K562 (cell line): ENCODE data around the gene FAM83E. TPM values are rescaled to one million over a fixed set of nuclear protein-coding genes. Genes with fewer than 3 reads are reported as not detected.

Experiments used
- ATAC-seq: fragments of 200-7000 bp; cut with Tn5 transposase; 3 replicates; pipeline ENCODE4 v1.9.1; 2020; ENCODE audit warnings: moderate library complexity
- BruUV-seq: library from RNA; stranded (reverse); fragments of 400-500 nt; replicated peaks from 2 replicates; lab custom pipeline; 2021; lab: Mats Ljungman, UMichigan
- CTCF ChIA-PET: fragments of 300-600 bp; formaldehyde crosslinking; extraction: SDS; loops from one replicate; lab custom pipeline; 2021; ENCODE audit warnings: low intra/inter-chr PET ratio; lab: Yijun Ruan, JAX
- POLR2A ChIA-PET: fragments of 300-600, 350-650 bp; sonication (Branson Sonifier 250); formaldehyde crosslinking; extraction: SDS; loops from one replicate; lab custom pipeline; 2021; ENCODE audit warnings: antibody characterized with exemption, inconsistent platforms; lab: Yijun Ruan, JAX
- DNase-seq, 4 experiments: peaks; one replicate each; pipeline versions ENCODE4 v3.0.0 to v3.0.0-alpha.2; 2011 to 2018; ENCODE audit warnings: low spot score in 3 of 4, mixed read lengths in 3 of 4; ENCODE audit errors: extremely low read depth in 1 of 4
- FAIRE-seq: peaks from 2 replicates; lab custom pipeline; 2011; peaks lifted over from hg19 to GRCh38; lab: Jason Lieb, UNC
- H2AFZ ChIP-seq: 2 replicates; pipeline ENCODE4 v1.6.0; 2011; ENCODE audit warnings: low read depth, low read length, control low read depth, inconsistent platforms
- H3K27ac ChIP-seq: fragments of 200-600 bp; 3 replicates; pipeline ENCODE4 v1.8.0; 2011; ENCODE audit warnings: low read depth, mild to moderate bottlenecking, control low read depth, inconsistent platforms, low read length, moderate library complexity, mixed read lengths; ENCODE audit errors: extremely low read depth
- H3K27me3 ChIP-seq, 2 experiments: fragments of 300-600 bp in 1 of 2; 2 replicates in 1 of 2; 3 replicates in 1 of 2; pipeline versions ENCODE4 v1.6.0 to v1.8.0; 2011; ENCODE audit warnings: inconsistent platforms in 2 of 2, low read length in 2 of 2, mild to moderate bottlenecking in 1 of 2, mixed read lengths in 1 of 2, moderate library complexity in 1 of 2; ENCODE audit not compliant: control insufficient read depth in 2 of 2, insufficient read depth in 2 of 2
- H3K36me3 ChIP-seq: fragments of 300-600 bp; 3 replicates; pipeline ENCODE4 v1.8.0; 2011; ENCODE audit warnings: mild to moderate bottlenecking, low read length, inconsistent platforms; ENCODE audit not compliant: control insufficient read depth, insufficient read depth
- H3K4me1 ChIP-seq, 2 experiments: fragments of 200-600 bp in 1 of 2; replicated peaks in 1 of 2; 2 replicates in 1 of 2; 3 replicates in 1 of 2; pipeline versions ENCODE4 v1.5.1 to v1.8.0; 2011; ENCODE audit warnings: inconsistent platforms in 2 of 2, low read length in 2 of 2, mild to moderate bottlenecking in 1 of 2, mixed read lengths in 1 of 2, moderate library complexity in 1 of 2; ENCODE audit not compliant: control insufficient read depth in 2 of 2, insufficient read depth in 2 of 2
- H3K4me2 ChIP-seq: 2 replicates; pipeline ENCODE4 v1.6.1; 2011; ENCODE audit warnings: low read length, control low read depth, inconsistent platforms, mixed read lengths; ENCODE audit not compliant: insufficient read depth
- H3K4me3 ChIP-seq: fragments of 200-600 bp; sonication (generic), shearing (Covaris generic); 2 replicates; pipeline ENCODE4 v1.5.1; 2016; ENCODE audit warnings: control low read depth, inconsistent platforms
- H3K79me2 ChIP-seq: fragments of 200-600 bp; 3 replicates; pipeline ENCODE4 v1.8.0; 2011; ENCODE audit warnings: low read length, inconsistent platforms; ENCODE audit not compliant: control insufficient read depth, insufficient read depth
- H3K9ac ChIP-seq, 2 experiments: 2 replicates each; pipeline versions ENCODE4 v1.6.0 to v1.6.1; 2011; ENCODE audit warnings: low read depth in 2 of 2, low read length in 2 of 2, control low read depth in 1 of 2, inconsistent platforms in 1 of 2, mild to moderate bottlenecking in 1 of 2, mixed read lengths in 1 of 2; ENCODE audit not compliant: insufficient read depth in 1 of 2
- H3K9me1 ChIP-seq: one replicate; pipeline ENCODE4 v1.6.0; 2011; ENCODE audit warnings: inconsistent platforms, mild to moderate bottlenecking, low read length, moderate library complexity; ENCODE audit not compliant: control insufficient read depth, insufficient read depth
- H3K9me3 ChIP-seq: replicated peaks from 2 replicates; pipeline ENCODE4 v1.5.1; 2011; ENCODE audit warnings: low read depth, low read length, inconsistent platforms; ENCODE audit not compliant: control insufficient read depth, insufficient read depth
- H4K20me1 ChIP-seq: replicated peaks from 2 replicates; pipeline ENCODE4 v1.6.1; 2011; ENCODE audit warnings: low read length, inconsistent platforms, mixed read lengths; ENCODE audit not compliant: control insufficient read depth, insufficient read depth
- BRF1 ChIP-seq: IDR thresholded peaks from 3 replicates; pipeline ENCODE4 v1.6.1; 2011; ENCODE audit warnings: borderline replicate concordance, mild to moderate bottlenecking; ENCODE audit not compliant: insufficient read length; ENCODE audit errors: extremely low read depth
- CBX2 ChIP-seq: fragments of 200-600 bp; sonication (generic); IDR thresholded peaks from one replicate; pipeline ENCODE4 v1.6.1; 2012; ENCODE audit warnings: mild to moderate bottlenecking, low read length, inconsistent platforms; ENCODE audit not compliant: insufficient read depth, poor library complexity, severe bottlenecking
- CC2D1A ChIP-seq: fragments of 450-650 bp; IDR thresholded peaks from 2 replicates; pipeline ENCODE4 v1.6.1; 2017; ENCODE audit warnings: mild to moderate bottlenecking
- CHAMP1 ChIP-seq: fragments of 450-650 bp; IDR thresholded peaks from 2 replicates; pipeline ENCODE4 v1.6.1; 2016; ENCODE audit warnings: mild to moderate bottlenecking
- HNRNPH1 ChIP-seq: fragments of 200-400 bp; formaldehyde crosslinking; optimal IDR thresholded peaks from 2 replicates; pipeline ENCODE3; 2017; ENCODE audit warnings: low read depth, mild to moderate bottlenecking, low read length, moderate library complexity
- ILF3 ChIP-seq: fragments of 450-650 bp; IDR thresholded peaks from 2 replicates; pipeline ENCODE4 v1.6.1; 2018; ENCODE audit warnings: antibody characterized with exemption, mild to moderate bottlenecking, moderate library complexity, borderline replicate concordance
- PHTF2 ChIP-seq: fragments of 250-450 bp; sonication (Bioruptor Pico); IDR thresholded peaks from 2 replicates; pipeline ENCODE4 v1.5.0; 2021; ENCODE audit warnings: mild to moderate bottlenecking
- RREB1 ChIP-seq: fragments of 250-450 bp; sonication (Bioruptor Pico); IDR thresholded peaks from 2 replicates; pipeline ENCODE4 v1.4.0; 2020
- STAG1 ChIP-seq: sonication (generic); formaldehyde crosslinking; IDR thresholded peaks from 2 replicates; pipeline ENCODE4 v1.5.0; 2020; ENCODE audit warnings: missing genetic modification reagents, borderline replicate concordance
- TGIF2 ChIP-seq: sonication (generic); formaldehyde crosslinking; IDR thresholded peaks from 2 replicates; pipeline ENCODE4 v1.8.1; 2022; ENCODE audit warnings: mild to moderate bottlenecking, missing genetic modification reagents, moderate library complexity
- ZNF316 ChIP-seq: fragments of 450-650 bp; IDR thresholded peaks from 2 replicates; pipeline ENCODE4 v1.6.1; 2016
- ZNF384 ChIP-seq: IDR thresholded peaks from 2 replicates; pipeline ENCODE4 v1.6.1; 2012; ENCODE audit warnings: low read depth, low read length, improper control_type of control experiment
- ZNF511 ChIP-seq: sonication (generic); formaldehyde crosslinking; IDR thresholded peaks from 2 replicates; pipeline ENCODE4 v1.8.0; 2022; ENCODE audit warnings: mild to moderate bottlenecking, missing genetic modification reagents
- ZNF644 ChIP-seq: fragments of 200-800 bp; sonication (Bioruptor generic); IDR thresholded peaks from 2 replicates; pipeline ENCODE4 v1.6.1; 2016; ENCODE audit warnings: low read depth, missing genetic modification characterization, missing compliant biosample characterization
- ZNF717 ChIP-seq: fragments of 250-450 bp; sonication (Bioruptor Pico); IDR thresholded peaks from 2 replicates; pipeline ENCODE4 v1.5.0; 2021
- WGBS: fragments of 100-300 bp; shearing (Covaris generic); methylation state at CpG from one replicate; pipeline ENCODE4 v1.1.6; 2016; ENCODE audit warnings: low coverage, mixed read lengths; ENCODE audit not compliant: insufficient coverage; ENCODE audit errors: missing lambda C conversion rate; 5-methylcytosine and 5-hydroxymethylcytosine counted together
- in situ Hi-C: fragments of 300-500 bp; cut with MboI; formaldehyde crosslinking; loops from 4 replicates; pipeline ENCODE4 v1.15.0; 2018; ENCODE audit warnings: inconsistent platforms, mixed read lengths
- intact Hi-C: fragments of 100-400 bp; cut with micrococcal nuclease; formaldehyde crosslinking; loops from 2 replicates; pipeline ENCODE4 v1.14.2; 2022
- polyA plus RNA-seq, 8 experiments: library from polyadenylated mRNA; depleted of rRNA in 4 of 8; stranded (reverse) in 5 of 8; unstranded in 3 of 8; fragments of >200 nt; fragmentation: Nextera tagmentation in 2 of 8; fragmentation: Illumina TruSeq in 1 of 8; extraction: Ambion mirVana in 2 of 8; extraction: Trizol in 1 of 8; gene quantifications; 2 replicates each; pipeline versions ENCODE4 v1.2.1 to v1.2.3, GENCODE V29; 2011 to 2014; ENCODE audit warnings: inconsistent platforms in 1 of 8, missing spikeins in 1 of 8
- total RNA-seq, 7 experiments: library from RNA; depleted of rRNA in 6 of 7; stranded (reverse); fragments of >200 nt in 6 of 7; fragmentation: Illumina TruSeq in 2 of 7; extraction: Trizol in 2 of 7; gene quantifications; 2 replicates each; pipeline versions ENCODE4 v1.2.1 to v1.2.3, GENCODE V29; 2011 to 2021; ENCODE audit warnings: low replicate concordance in 1 of 7

The FAM83E gene
- total and polyA plus RNA-seq, 9 of the 15 experiments (the other 6 are each of a cell fraction or from before 2014, with no cell fraction given), result 0.15 to 0.87 (median 0.29) TPM; not detected in 4

GRCh38 chr19:48607359-48607755 lies 7.5 kb downstream of the FAM83E start:
- 21% methylated on average over 6 of the region's 7 CpGs for WGBS
- POLR2A ChIA-PET, result interaction anchor here (0.6 to 6.1 kb wide), 3 partner anchors 10 to 207 kb away, joined by 4 to 85 read pairs (median 8); partner anchors contain the start of genes RPL18 and SPHK2
- Histone ChIP-seq H3K9ac (no peak overlapping the region; a peak in 1 of 4 replicates), H3K9me3 (no peaks in the 10 kb centered on the region), H3K9me1 (no peaks in the 10 kb centered on the region), H4K20me1 (no peaks in the 10 kb centered on the region; the same call in 1 of the 2 replicates), H3K27me3 (no peaks in the 10 kb centered on the region), H3K4me3 (no peak overlapping the region), H3K36me3 (no peaks in the 10 kb centered on the region), H3K4me1 (peaks cover 0 to 31% of the 10 kb centered on the region in 2 experiments; a peak in 2 of 5 replicates), H3K27ac (no peak overlapping the region), H3K79me2 (no peaks in the 10 kb centered on the region), H3K4me2 (no peak overlapping the region), H2AFZ (no peak overlapping the region)
- CTCF ChIA-PET, result interaction anchor here (1.0 kb wide), 1 partner anchor 102 kb away, joined by 4 read pairs; no protein-coding TSS in a partner anchor
- no TSS peak for BruUV-seq
- ATAC-seq (peak; percentile 12; the same call in 1 of the 3 replicates), DNase-seq (no peak), FAIRE-seq (no peak)
- intact Hi-C loops (no loop called here), in situ Hi-C loops (no loop called here)
- TF ChIP-seq CBX2 (no peak), ZNF644 (tag) (no peak), CC2D1A (no peak), ZNF316 (no peak), CHAMP1 (no peak), TGIF2 (CRISPR knock-in tag) (no peak), ILF3 (no peak), ZNF717 (CRISPR knock-in tag) (no peak), ZNF511 (CRISPR knock-in tag) (no peak), PHTF2 (no peak), BRF1 (no peak), ZNF384 (no peak), HNRNPH1 (no peak), RREB1 (CRISPR knock-in tag) (no peak), STAG1 (CRISPR knock-in tag) (no peak)
